Fibroblast of lung (primary cell): ENCODE measurements around the gene CWC27. TPM values are rescaled to one million over a fixed set of nuclear protein-coding genes. Genes with fewer than 3 reads are reported as not detected.

Experiments used
- DNase-seq, 2 donors: peaks; one replicate each; pipeline versions ENCODE4 v3.0.0 to v3.0.0-alpha.2; 2010; ENCODE audit warnings: low read depth in 2 of 2
- H2AFZ ChIP-seq: 2 replicates; pipeline ENCODE4 v1.5.1; 2012; ENCODE audit warnings: low read length, control low read depth, inconsistent platforms
- H3K27ac ChIP-seq: 2 replicates; pipeline ENCODE4 v1.5.1; 2011; ENCODE audit warnings: low read length, control low read depth; ENCODE audit not compliant: insufficient read depth
- H3K27me3 ChIP-seq: 2 replicates; pipeline ENCODE4 v1.5.1; 2011; ENCODE audit warnings: mild to moderate bottlenecking, low read length; ENCODE audit not compliant: control insufficient read depth, insufficient read depth
- H3K36me3 ChIP-seq: 2 replicates; pipeline ENCODE4 v1.5.1; 2011; ENCODE audit warnings: low read length; ENCODE audit not compliant: control insufficient read depth, insufficient read depth
- H3K4me1 ChIP-seq: 2 replicates; pipeline ENCODE4 v1.5.1; 2011; ENCODE audit warnings: low read length; ENCODE audit not compliant: control insufficient read depth, insufficient read depth; ENCODE audit errors: extremely low read depth
- H3K4me2 ChIP-seq: 2 replicates; pipeline ENCODE4 v1.5.1; 2011; ENCODE audit warnings: low read length, control low read depth; ENCODE audit not compliant: insufficient read depth; ENCODE audit errors: extremely low read depth
- H3K4me3 ChIP-seq, 4 experiments: fragments of 200-600 bp in 1 of 4; sonication (generic) in 1 of 4; replicated peaks in 1 of 4; 2 replicates each; pipeline ENCODE4 v1.5.1; 2011 to 2016; ENCODE audit warnings: low read length in 4 of 4, low read depth in 3 of 4, mild to moderate bottlenecking in 3 of 4, control low read depth in 2 of 4, inconsistent platforms in 1 of 4, mixed read lengths in 1 of 4; ENCODE audit not compliant: insufficient read depth in 1 of 4; ENCODE audit errors: control extremely low read depth in 1 of 4
- H3K79me2 ChIP-seq: 2 replicates; pipeline ENCODE4 v1.5.1; 2012; ENCODE audit warnings: mild to moderate bottlenecking, low read length, inconsistent platforms; ENCODE audit not compliant: control insufficient read depth, insufficient read depth
- H3K9ac ChIP-seq: 2 replicates; pipeline ENCODE4 v1.5.1; 2011; ENCODE audit warnings: mild to moderate bottlenecking, low read length, control low read depth; ENCODE audit not compliant: insufficient read depth
- H3K9me3 ChIP-seq: 2 replicates; pipeline ENCODE4 v1.5.1; 2012; ENCODE audit warnings: low read depth, low read length; ENCODE audit not compliant: control insufficient read depth, insufficient read depth
- H4K20me1 ChIP-seq: 2 replicates; pipeline ENCODE4 v1.5.1; 2011; ENCODE audit warnings: low read length; ENCODE audit not compliant: control insufficient read depth, insufficient read depth; ENCODE audit errors: extremely low read depth
- CTCF ChIP-seq, 2 donors: IDR thresholded peaks in 1 of 2; conservative IDR thresholded peaks in 1 of 2; 1 replicate in 1 of 2; 2 replicates in 1 of 2; pipeline ENCODE4 v1.5.1; 2011 to 2012; ENCODE audit warnings: low read length in 2 of 2, control low read depth in 1 of 2, inconsistent platforms in 1 of 2, low read depth in 1 of 2, mild to moderate bottlenecking in 1 of 2
- EZH2 ChIP-seq: IDR thresholded peaks from 2 replicates; pipeline ENCODE4 v1.5.1; 2012; ENCODE audit warnings: low read length, control low read depth, mild to moderate bottlenecking; ENCODE audit errors: missing control alignments
- polyA plus RNA-seq, 2 donors: library from polyadenylated mRNA; depleted of rRNA in 1 of 2; stranded (reverse) in 1 of 2; unstranded in 1 of 2; fragments of >200 nt; gene quantifications; 2 replicates each; pipeline ENCODE4 v1.2.1, GENCODE V29; 2011 to 2012; ENCODE audit warnings: missing spikeins in 1 of 2
- total RNA-seq: library from RNA; depleted of rRNA; stranded (reverse); fragments of >200 nt; gene quantifications from 2 replicates; pipeline ENCODE4 v1.2.1, GENCODE V29; 2014

Gene CWC27
- total and polyA plus RNA-seq, 2 donors (not counting 1 experiment from before 2014, with no cell fraction given) = 17.3 to 37.5 TPM

GRCh38 chr5:65032250-65032649 is 263.5 kb downstream of the CWC27 start:
- DNase-seq = peak; percentile 96 to 97
- H3K9me3 ChIP-seq = no peaks in the 10 kb centered on the region
- no peak overlapping the region for H2AFZ ChIP-seq
- H3K27ac ChIP-seq = peak overlapping the region; percentile 57
- H3K79me2 ChIP-seq = no peaks in the 10 kb centered on the region
- H3K4me2 ChIP-seq = no peak overlapping the region
- H3K4me1 ChIP-seq = peaks cover 2% of the 10 kb centered on the region
- H3K9ac ChIP-seq = no peak overlapping the region
- TF ChIP-seq EZH2 = no peak
- no peak for TF ChIP-seq CTCF (conservative IDR thresholded peaks at IDR 0.05 in 1 of 2, IDR thresholded peaks at IDR 0.05 in 1 of 2; ENCODE audit: low read depth in 1 of 2, low read length in 2 of 2)
- no peaks in the 10 kb centered on the region for H3K27me3 ChIP-seq
- no peaks in the 10 kb centered on the region for H4K20me1 ChIP-seq
- no peak overlapping the region for H3K4me3 ChIP-seq
- H3K36me3 ChIP-seq = no peaks in the 10 kb centered on the region

- H3K79me2 ChIP-seq = no peaks in the 10 kb centered on the region
- peaks cover 2% of the 10 kb centered on the region for H3K4me1 ChIP-seq
- no peaks in the 10 kb centered on the region for H3K36me3 ChIP-seq
- no peak overlapping the region for H3K27ac ChIP-seq
- no peaks in the 10 kb centered on the region for H3K27me3 ChIP-seq
- peak in 1 of 2 donors; percentile 25 for DNase-seq
- H3K9me3 ChIP-seq = no peaks in the 10 kb centered on the region
- H3K9ac ChIP-seq = no peak overlapping the region
- no peaks in the 10 kb centered on the region for H4K20me1 ChIP-seq
- TF ChIP-seq EZH2 (no peak), CTCF (conservative IDR thresholded peaks at IDR 0.05 in 1 of 2, IDR thresholded peaks at IDR 0.05 in 1 of 2; ENCODE audit: low read depth in 1 of 2, low read length in 2 of 2) (no peak)
- H2AFZ ChIP-seq = no peak overlapping the region
- no peak overlapping the region for H3K4me2 ChIP-seq
- no peak overlapping the region for H3K4me3 ChIP-seq
Observed at GRCh38 chr5:65034029-65034812, 265.5 kb downstream of the CWC27 start.

- Histone ChIP-seq H3K4me1 (peaks cover 2% of the 10 kb centered on the region), H3K4me2 (peak overlapping the region; percentile 88), H2AFZ (peak overlapping the region; percentile 97), H3K79me2 (no peaks in the 10 kb centered on the region), H3K4me3 (peak overlapping the region in 2 of 4 experiments; percentile 51 to 72), H4K20me1 (no peaks in the 10 kb centered on the region), H3K36me3 (no peaks in the 10 kb centered on the region), H3K9ac (peak overlapping the region; percentile 90), H3K27ac (peak overlapping the region; percentile 94), H3K27me3 (no peaks in the 10 kb centered on the region), H3K9me3 (no peaks in the 10 kb centered on the region)
- TF ChIP-seq CTCF (conservative IDR thresholded peaks at IDR 0.05 in 1 of 2, IDR thresholded peaks at IDR 0.05 in 1 of 2; ENCODE audit: low read depth in 1 of 2, low read length in 2 of 2) (no peak), EZH2 (no peak)
- DNase-seq = no peak
Observed at GRCh38 chr5:65034813-65035209, 266.1 kb downstream of the CWC27 start.
